Suprapubic skin (tissue), 4 donors: ENCODE results near the gene HOXA4. TPM values are rescaled to one million over a fixed set of nuclear protein-coding genes. Genes with fewer than 3 reads are reported as not detected.

Experiments
- DNase-seq, 2 donors: peaks; one replicate each; pipeline ENCODE4 v3.0.0-alpha.2; 2019; ENCODE audit warnings: low spot score in 2 of 2
- H3K27ac ChIP-seq: fragments of 200-600 bp; sonication (generic); one replicate; pipeline ENCODE4 v1.5.1; 2019
- H3K27me3 ChIP-seq: fragments of 200-600 bp; sonication (generic); one replicate; pipeline ENCODE4 v1.5.1; 2019
- H3K36me3 ChIP-seq: fragments of 200-600 bp; sonication (generic); one replicate; pipeline ENCODE4 v1.5.1; 2019
- H3K4me1 ChIP-seq: fragments of 200-600 bp; sonication (generic); one replicate; pipeline ENCODE4 v1.5.1; 2019
- H3K4me3 ChIP-seq: fragments of 200-600 bp; sonication (generic); one replicate; pipeline ENCODE4 v1.5.1; 2019; ENCODE audit warnings: mild to moderate bottlenecking
- H3K9me3 ChIP-seq: fragments of 200-600 bp; sonication (generic); one replicate; pipeline ENCODE4 v1.5.1; 2019
- CTCF ChIP-seq, 2 donors: fragments of 200-600 bp in 1 of 2; fragments of 450-650 bp in 1 of 2; sonication (generic) in 1 of 2; IDR thresholded peaks; one replicate each; pipeline ENCODE4 v1.5.1; 2016 to 2019; ENCODE audit warnings: antibody characterized with exemption in 2 of 2, mild to moderate bottlenecking in 1 of 2, moderate library complexity in 1 of 2
- EP300 ChIP-seq: sonication (generic); formaldehyde crosslinking; IDR thresholded peaks from one replicate; pipeline ENCODE4 v1.6.1; 2017; ENCODE audit warnings: antibody characterized with exemption
- POLR2A ChIP-seq, 2 donors: fragments of 450-650 bp; IDR thresholded peaks; one replicate each; pipeline ENCODE4 v1.6.1; 2017; ENCODE audit warnings: antibody characterized with exemption in 2 of 2, mild to moderate bottlenecking in 2 of 2, moderate library complexity in 2 of 2
- POLR2AphosphoS5 ChIP-seq, 3 donors: sonication (generic); formaldehyde crosslinking; IDR thresholded peaks; one replicate each; pipeline ENCODE4 v1.6.1; 2017; ENCODE audit warnings: antibody characterized with exemption in 3 of 3
- WGBS: methylation state at CpG from one replicate; pipeline ENCODE4 v1.1.5; 2018; 5-methylcytosine and 5-hydroxymethylcytosine counted together
- total RNA-seq, 4 donors: library from RNA; depleted of rRNA; stranded (reverse); fragments of >200 nt; gene quantifications; one replicate each; pipeline ENCODE4 v1.1.0, GENCODE V29; 2016

The HOXA4 gene
- total RNA-seq, 4 donors from 2014 or later: 1.8 to 4.7 (median 2.5) TPM

GRCh38 chr7:27098578-27099451 is 31.7 kb downstream of the HOXA4 start:
- 30% methylated on average over 38 of the region's 38 CpGs for whole genome bisulfite sequencing
- H3K4me3 ChIP-seq: peak overlapping the region; percentile 64
- H3K4me1 ChIP-seq: peaks cover 59% of the 10 kb centered on the region
- no peaks in the 10 kb centered on the region for H3K9me3 ChIP-seq
- H3K27ac ChIP-seq: peak overlapping the region; percentile 83
- DNase-seq: peak in 1 of 2 donors; percentile 68
- no peaks in the 10 kb centered on the region for H3K27me3 ChIP-seq
- H3K36me3 ChIP-seq: no peaks in the 10 kb centered on the region
- TF ChIP-seq POLR2AphosphoS5 (IDR thresholded peaks at IDR 0.05) (no peak), CTCF (IDR thresholded peaks at IDR 0.05) (no peak), EP300 (no peak), POLR2A (IDR thresholded peaks at IDR 0.05) (no peak)

- H3K36me3 ChIP-seq: no peaks in the 10 kb centered on the region
- peaks cover 50% of the 10 kb centered on the region for H3K4me1 ChIP-seq
- no peak for TF ChIP-seq EP300
- TF ChIP-seq POLR2A (IDR thresholded peaks at IDR 0.05): no peak
- no peak for TF ChIP-seq POLR2AphosphoS5 (IDR thresholded peaks at IDR 0.05)
- H3K9me3 ChIP-seq: no peaks in the 10 kb centered on the region
- DNase-seq: peak in 1 of 2 donors; percentile 62
- peak overlapping the region; percentile 64 for H3K4me3 ChIP-seq
- no peaks in the 10 kb centered on the region for H3K27me3 ChIP-seq
- peak overlapping the region; percentile 83 for H3K27ac ChIP-seq
- WGBS: 6% methylated on average over 31 of the region's 35 CpGs
Measured at GRCh38 chr7:27097686-27098577, 32.6 kb downstream of the HOXA4 start.

GRCh38 chr7:27096768-27097514 is 33.6 kb downstream of the HOXA4 start:
- H3K27ac ChIP-seq: peak overlapping the region; percentile 76
- TF ChIP-seq EP300 (no peak), CTCF (IDR thresholded peaks at IDR 0.05) (no peak), POLR2A (IDR thresholded peaks at IDR 0.05) (no peak)
- H3K4me3 ChIP-seq: peak overlapping the region; percentile 64
- no peaks in the 10 kb centered on the region for H3K36me3 ChIP-seq
- no peaks in the 10 kb centered on the region for H3K9me3 ChIP-seq
- peak in 1 of 2 donors; percentile 68 for DNase-seq
- H3K27me3 ChIP-seq: no peaks in the 10 kb centered on the region
- WGBS: under 1% methylated on average over 27 of the region's 41 CpGs
- H3K4me1 ChIP-seq: peaks cover 40% of the 10 kb centered on the region

- Histone ChIP-seq H3K36me3 (no peaks in the 10 kb centered on the region), H3K9me3 (no peaks in the 10 kb centered on the region), H3K4me1 (peaks cover 36% of the 10 kb centered on the region), H3K27me3 (no peaks in the 10 kb centered on the region), H3K27ac (peak within 1 kb of the TSS; percentile 76), H3K4me3 (peak within 1 kb of the TSS; percentile 64)
- TF ChIP-seq EP300 (no peak), CTCF (IDR thresholded peaks at IDR 0.05) (no peak), POLR2A (IDR thresholded peaks at IDR 0.05) (peak in 1 of 2 donors; percentile 37)
- peak in 1 of 2 donors; percentile 89 for DNase-seq
- WGBS: under 1% methylated on average over 45 of the region's 68 CpGs
Measured at GRCh38 chr7:27095897-27096767, 34.4 kb downstream of the HOXA4 start, which contains the start of gene HOXA1. TSS of gene HOXA1 (minus strand) at chr7:27096000. CDS start at chr7:27095912, 88 bp downstream.
